Measurements from ENCODE around the gene WFDC8. TPM values are rescaled to one million over a fixed set of nuclear protein-coding genes. Genes with fewer than 3 reads are reported as not detected.

The WFDC8 gene
- polyA plus RNA-seq, 2 of the 4 experiments (the other 2 are of a cell fraction), result not detected

DNA sequence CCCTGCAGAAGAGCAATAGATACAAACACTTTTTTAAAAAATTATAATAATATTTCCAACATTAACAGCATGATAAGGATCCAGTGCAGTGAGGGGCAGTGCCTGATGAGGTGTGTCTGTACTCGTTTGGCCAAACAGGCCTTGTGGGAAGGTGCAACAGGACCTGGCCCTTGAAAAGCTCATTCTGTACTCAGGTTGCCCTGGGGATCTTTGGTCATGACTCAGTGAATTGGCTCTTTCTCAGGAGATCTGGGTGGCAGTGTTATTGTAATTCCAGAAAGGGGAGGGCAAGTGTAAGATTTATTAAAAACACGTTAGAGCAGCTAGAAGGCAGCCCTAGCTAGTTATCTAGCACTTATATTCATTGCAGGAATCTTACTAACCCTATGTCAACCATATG is 60.8 kb downstream of the WFDC8 start:
- no peak for FAIRE-seq
- WGBS (ENCODE audit: missing lambda C conversion rate), result 3% methylated on average over 2 of the region's 2 CpGs
- ChIA-PET CTCF (interaction anchor here (1.0 to 2.1 kb wide), 2 partner anchors 9 to 253 kb away, joined by 3 to 7 read pairs; no protein-coding TSS in a partner anchor), POLR2A (no interaction called here)
- no peaks in the 10 kb centered on the region for H3K9me3 ChIP-seq
- H3K4me2 ChIP-seq, result no peak overlapping the region
- H3K4me1 ChIP-seq, result no peaks in the 10 kb centered on the region
- no peak for ATAC-seq
- DNase-seq (ENCODE audit: low read depth in 1 of 2, low spot score in 1 of 2), result no peak
- no peak overlapping the region for H3K4me3 ChIP-seq
- TF ChIP-seq RARB (CRISPR knock-in tag; IDR thresholded peaks at IDR 0.05) (no peak), RFX5 (IDR thresholded peaks at IDR 0.05) (no peak), GATA3 (IDR thresholded peaks at IDR 0.05; ENCODE audit: borderline replicate concordance) (no peak), NR3C1 (IDR thresholded peaks at IDR 0.05) (no peak), CTCF (IDR thresholded peaks at IDR 0.05) (no peak), PBX3 (IDR thresholded peaks at IDR 0.05) (no peak), KDM5A (IDR thresholded peaks at IDR 0.05) (no peak), FOSL2 (IDR thresholded peaks at IDR 0.05) (no peak), FOSL2 (CRISPR knock-in tag; IDR thresholded peaks at IDR 0.05) (no peak), CEBPB (IDR thresholded peaks at IDR 0.05) (no peak), CHD4 (IDR thresholded peaks at IDR 0.05; ENCODE audit: borderline replicate concordance) (no peak), EHF (CRISPR knock-in tag; IDR thresholded peaks at IDR 0.05) (no peak), HOXA7 (CRISPR knock-in tag; IDR thresholded peaks at IDR 0.05) (no peak), CBX2 (IDR thresholded peaks at IDR 0.05; ENCODE audit: borderline replicate concordance, low read depth) (no peak), SMC3 (IDR thresholded peaks at IDR 0.05) (no peak), MAZ (IDR thresholded peaks at IDR 0.05; ENCODE audit: borderline replicate concordance, low read depth, low read length) (no peak), HOXB5 (CRISPR knock-in tag; IDR thresholded peaks at IDR 0.05) (no peak)
- TF ChIP-seq, protein P1, sequence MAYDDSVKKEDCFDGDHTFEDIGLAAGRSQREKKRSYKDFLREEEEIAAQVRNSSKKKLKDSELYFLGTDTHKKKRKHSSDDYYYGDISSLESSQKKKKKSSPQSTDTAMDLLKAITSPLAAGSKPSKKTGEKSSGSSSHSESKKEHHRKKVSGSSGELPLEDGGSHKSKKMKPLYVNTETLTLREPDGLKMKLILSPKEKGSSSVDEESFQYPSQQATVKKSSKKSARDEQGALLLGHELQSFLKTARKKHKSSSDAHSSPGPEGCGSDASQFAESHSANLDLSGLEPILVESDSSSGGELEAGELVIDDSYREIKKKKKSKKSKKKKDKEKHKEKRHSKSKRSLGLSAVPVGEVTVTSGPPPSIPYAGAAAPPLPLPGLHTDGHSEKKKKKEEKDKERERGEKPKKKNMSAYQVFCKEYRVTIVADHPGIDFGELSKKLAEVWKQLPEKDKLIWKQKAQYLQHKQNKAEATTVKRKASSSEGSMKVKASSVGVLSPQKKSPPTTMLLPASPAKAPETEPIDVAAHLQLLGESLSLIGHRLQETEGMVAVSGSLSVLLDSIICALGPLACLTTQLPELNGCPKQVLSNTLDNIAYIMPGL (CRISPR knock-in tag; IDR thresholded peaks at IDR 0.05; ENCODE audit: borderline replicate concordance), result no peak
- H3K27ac ChIP-seq, result no peak overlapping the region

DNA sequence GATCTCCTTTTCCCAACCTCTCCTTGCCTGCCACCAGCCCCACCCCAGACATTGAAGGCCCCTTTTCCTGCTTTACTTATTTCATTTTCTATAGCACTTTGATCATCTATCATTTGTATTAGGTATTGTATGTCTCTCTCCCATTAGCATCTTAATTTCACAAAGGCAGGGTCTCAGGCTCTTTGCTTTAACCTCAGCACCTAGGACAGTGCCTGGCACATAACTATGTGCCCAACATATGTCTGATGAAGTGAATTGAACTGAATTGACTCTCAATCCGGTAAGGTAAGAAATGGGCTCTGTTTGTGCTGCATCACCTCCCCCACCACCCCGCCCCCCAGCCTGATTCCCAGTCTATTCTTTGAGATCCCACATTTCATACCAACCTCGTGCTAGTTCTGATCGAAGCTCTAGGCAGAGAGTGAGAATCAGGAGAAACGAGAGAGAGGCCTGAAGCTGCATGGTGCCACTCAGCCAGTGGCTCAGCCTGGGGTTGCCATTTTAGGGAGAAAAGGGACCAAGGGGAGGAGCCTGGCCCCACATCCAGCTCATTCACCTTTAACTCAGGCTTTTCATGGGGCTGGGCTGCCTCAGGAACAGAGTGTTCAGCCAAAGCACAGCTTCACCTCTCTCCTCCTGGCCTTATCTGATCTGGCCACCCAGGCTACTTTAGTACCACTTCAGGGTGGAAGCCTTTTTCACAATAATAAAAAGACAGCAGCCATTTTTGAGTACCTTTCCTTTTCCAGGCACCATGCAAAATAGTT is 63.8 kb downstream of the WFDC8 start, which contains the start of gene SPINT3:
Gene SPINT3 (minus strand): TSS at position 476 of the 767 bp plus-strand sequence. CDS start 14 bp downstream, at position 462.
- FAIRE-seq, result no peak
- DNase-seq (ENCODE audit: low read depth in 1 of 2, low spot score in 1 of 2), result no peak
- 6% methylated on average over 5 of the region's 5 CpGs for WGBS (ENCODE audit: missing lambda C conversion rate)
- Histone ChIP-seq H3K4me2 (no peak within 1 kb of the TSS), H3K27ac (no peak within 1 kb of the TSS), H3K4me3 (no peak within 1 kb of the TSS), H3K4me1 (no peaks in the 10 kb centered on the region), H3K9me3 (no peaks in the 10 kb centered on the region)
- ChIA-PET CTCF (interaction anchor here (0.5 to 1.9 kb wide), 3 partner anchors 13 to 256 kb away, joined by 3 to 7 read pairs (median 3); no protein-coding TSS in a partner anchor), POLR2A (no interaction called here)
- ATAC-seq, result no peak
- TF ChIP-seq, protein P2, sequence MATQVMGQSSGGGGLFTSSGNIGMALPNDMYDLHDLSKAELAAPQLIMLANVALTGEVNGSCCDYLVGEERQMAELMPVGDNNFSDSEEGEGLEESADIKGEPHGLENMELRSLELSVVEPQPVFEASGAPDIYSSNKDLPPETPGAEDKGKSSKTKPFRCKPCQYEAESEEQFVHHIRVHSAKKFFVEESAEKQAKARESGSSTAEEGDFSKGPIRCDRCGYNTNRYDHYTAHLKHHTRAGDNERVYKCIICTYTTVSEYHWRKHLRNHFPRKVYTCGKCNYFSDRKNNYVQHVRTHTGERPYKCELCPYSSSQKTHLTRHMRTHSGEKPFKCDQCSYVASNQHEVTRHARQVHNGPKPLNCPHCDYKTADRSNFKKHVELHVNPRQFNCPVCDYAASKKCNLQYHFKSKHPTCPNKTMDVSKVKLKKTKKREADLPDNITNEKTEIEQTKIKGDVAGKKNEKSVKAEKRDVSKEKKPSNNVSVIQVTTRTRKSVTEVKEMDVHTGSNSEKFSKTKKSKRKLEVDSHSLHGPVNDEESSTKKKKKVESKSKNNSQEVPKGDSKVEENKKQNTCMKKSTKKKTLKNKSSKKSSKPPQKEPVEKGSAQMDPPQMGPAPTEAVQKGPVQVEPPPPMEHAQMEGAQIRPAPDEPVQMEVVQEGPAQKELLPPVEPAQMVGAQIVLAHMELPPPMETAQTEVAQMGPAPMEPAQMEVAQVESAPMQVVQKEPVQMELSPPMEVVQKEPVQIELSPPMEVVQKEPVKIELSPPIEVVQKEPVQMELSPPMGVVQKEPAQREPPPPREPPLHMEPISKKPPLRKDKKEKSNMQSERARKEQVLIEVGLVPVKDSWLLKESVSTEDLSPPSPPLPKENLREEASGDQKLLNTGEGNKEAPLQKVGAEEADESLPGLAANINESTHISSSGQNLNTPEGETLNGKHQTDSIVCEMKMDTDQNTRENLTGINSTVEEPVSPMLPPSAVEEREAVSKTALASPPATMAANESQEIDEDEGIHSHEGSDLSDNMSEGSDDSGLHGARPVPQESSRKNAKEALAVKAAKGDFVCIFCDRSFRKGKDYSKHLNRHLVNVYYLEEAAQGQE (IDR thresholded peaks at IDR 0.05), result peak; percentile 58; the same call in 1 of the 2 replicates
- no peak for TF ChIP-seq KDM5A (IDR thresholded peaks at IDR 0.05)
- TF ChIP-seq RAD21 (conservative IDR thresholded peaks at IDR 0.05 in 1 of 2, IDR thresholded peaks at IDR 0.05 in 1 of 2), result no peak

Measured in A549 (cell line).